ENCODE measurements around the gene MFSD6. TPM values are rescaled to one million over a fixed set of nuclear protein-coding genes. Genes with fewer than 3 reads are reported as not detected.

Gene MFSD6
- polyA plus RNA-seq, 1 of the 3 experiments (the other 2 are of a cell fraction), result 15.1 TPM

DNA sequence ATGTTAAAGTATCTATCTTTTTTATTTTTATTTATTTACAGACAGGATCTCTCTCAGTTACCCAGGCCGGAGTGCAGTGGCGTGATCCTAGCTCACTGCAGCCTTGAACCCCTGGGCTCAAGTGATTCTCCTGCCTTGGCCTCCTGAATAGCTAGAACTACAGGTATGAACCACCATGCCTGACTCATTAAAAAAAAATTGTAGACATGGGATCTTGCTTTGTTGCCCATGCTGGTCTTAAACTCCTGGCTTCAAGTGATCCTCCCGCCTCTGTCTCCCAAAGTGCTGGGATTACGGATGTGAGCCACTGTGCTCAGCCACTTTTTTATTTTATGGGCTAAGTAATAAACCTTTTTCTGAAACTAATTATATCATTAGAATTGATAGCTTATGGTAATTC lies 7.1 kb downstream of the MFSD6 start:
- Histone ChIP-seq H3K9ac (no peak overlapping the region), H3K4me2 (no peak overlapping the region), H4K20me1 (ENCODE audit: insufficient read depth) (no peaks in the 10 kb centered on the region), H3K4me1 (ENCODE audit: control insufficient read depth in 1 of 2, insufficient read depth in 2 of 2, low read depth in 1 of 2, low read length in 1 of 2) (peaks cover 8 to 9% of the 10 kb centered on the region in 2 experiments; a peak in 3 of 4 replicates), H3K27me3 (ENCODE audit: insufficient read depth) (no peaks in the 10 kb centered on the region), H3K36me3 (replicated peaks in 1 of 2; ENCODE audit: control insufficient read depth in 1 of 2, insufficient read depth in 2 of 2, low read length in 1 of 2) (no peaks in the 10 kb centered on the region), H3K9me3 (no peaks in the 10 kb centered on the region), H3K79me2 (ENCODE audit: insufficient read depth) (no peaks in the 10 kb centered on the region), H3K9me2 (no peaks in the 10 kb centered on the region), H3F3A (replicated peaks; ENCODE audit: insufficient read depth) (no peaks in the 10 kb centered on the region), H3K4me3 (ENCODE audit: low read depth in 2 of 2, low read length in 1 of 2) (no peak overlapping the region), H3K27ac (ENCODE audit: low read depth in 2 of 2, low read length in 1 of 2) (no peak overlapping the region), H2AFZ (ENCODE audit: low read depth) (no peak overlapping the region)
- WGBS (ENCODE audit: low lambda C conversion rate), result 100% methylated on average over 4 of the region's 4 CpGs
- ChIA-PET POLR2A (no interaction called here), CTCF (interaction anchor here (0.7 to 1.9 kb wide), 5 partner anchors 32 to 95 kb away, joined by 3 to 4 read pairs (median 3); no protein-coding TSS in a partner anchor)
- no peak for DNase-seq
- TF ChIP-seq PBX3 (IDR thresholded peaks at IDR 0.05), result no peak
- no peak for TF ChIP-seq FOSL2 (IDR thresholded peaks at IDR 0.05; ENCODE audit: borderline replicate concordance, low read depth)
- no peak for TF ChIP-seq RAD21 (IDR thresholded peaks at IDR 0.05; ENCODE audit: low read length)
- no peak for TF ChIP-seq RCOR1 (IDR thresholded peaks at IDR 0.05; ENCODE audit: low read length)
- TF ChIP-seq, protein P1, sequence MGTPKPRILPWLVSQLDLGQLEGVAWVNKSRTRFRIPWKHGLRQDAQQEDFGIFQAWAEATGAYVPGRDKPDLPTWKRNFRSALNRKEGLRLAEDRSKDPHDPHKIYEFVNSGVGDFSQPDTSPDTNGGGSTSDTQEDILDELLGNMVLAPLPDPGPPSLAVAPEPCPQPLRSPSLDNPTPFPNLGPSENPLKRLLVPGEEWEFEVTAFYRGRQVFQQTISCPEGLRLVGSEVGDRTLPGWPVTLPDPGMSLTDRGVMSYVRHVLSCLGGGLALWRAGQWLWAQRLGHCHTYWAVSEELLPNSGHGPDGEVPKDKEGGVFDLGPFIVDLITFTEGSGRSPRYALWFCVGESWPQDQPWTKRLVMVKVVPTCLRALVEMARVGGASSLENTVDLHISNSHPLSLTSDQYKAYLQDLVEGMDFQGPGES (IDR thresholded peaks at IDR 0.05; ENCODE audit: low read depth, low read length), result no peak
- no peak for TF ChIP-seq NFIC (IDR thresholded peaks at IDR 0.05; ENCODE audit: borderline replicate concordance)
- TF ChIP-seq FOXJ3 (CRISPR knock-in tag; IDR thresholded peaks at IDR 0.05), result no peak
- TF ChIP-seq EP300 (IDR thresholded peaks at IDR 0.05; ENCODE audit: borderline replicate concordance in 1 of 2, low read depth in 1 of 2, low read length in 1 of 2), result no peak
- TF ChIP-seq EZH2phosphoT487 (IDR thresholded peaks at IDR 0.05; ENCODE audit: borderline replicate concordance, low read depth), result no peak
- TF ChIP-seq GATA2 (CRISPR knock-in tag; IDR thresholded peaks at IDR 0.05), result no peak
- TF ChIP-seq SMC3 (IDR thresholded peaks at IDR 0.05; ENCODE audit: low read depth, low read length), result no peak
- TF ChIP-seq, protein P2, sequence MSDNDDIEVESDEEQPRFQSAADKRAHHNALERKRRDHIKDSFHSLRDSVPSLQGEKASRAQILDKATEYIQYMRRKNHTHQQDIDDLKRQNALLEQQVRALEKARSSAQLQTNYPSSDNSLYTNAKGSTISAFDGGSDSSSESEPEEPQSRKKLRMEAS (IDR thresholded peaks at IDR 0.05; ENCODE audit: low read depth), result no peak
- no peak for TF ChIP-seq MEF2A (IDR thresholded peaks at IDR 0.05; ENCODE audit: borderline replicate concordance, low read depth)
- no peak for TF ChIP-seq ELF1 (IDR thresholded peaks at IDR 0.05)
- TF ChIP-seq RXRA (IDR thresholded peaks at IDR 0.05; ENCODE audit: borderline replicate concordance, low read depth), result no peak
- TF ChIP-seq, protein P3, sequence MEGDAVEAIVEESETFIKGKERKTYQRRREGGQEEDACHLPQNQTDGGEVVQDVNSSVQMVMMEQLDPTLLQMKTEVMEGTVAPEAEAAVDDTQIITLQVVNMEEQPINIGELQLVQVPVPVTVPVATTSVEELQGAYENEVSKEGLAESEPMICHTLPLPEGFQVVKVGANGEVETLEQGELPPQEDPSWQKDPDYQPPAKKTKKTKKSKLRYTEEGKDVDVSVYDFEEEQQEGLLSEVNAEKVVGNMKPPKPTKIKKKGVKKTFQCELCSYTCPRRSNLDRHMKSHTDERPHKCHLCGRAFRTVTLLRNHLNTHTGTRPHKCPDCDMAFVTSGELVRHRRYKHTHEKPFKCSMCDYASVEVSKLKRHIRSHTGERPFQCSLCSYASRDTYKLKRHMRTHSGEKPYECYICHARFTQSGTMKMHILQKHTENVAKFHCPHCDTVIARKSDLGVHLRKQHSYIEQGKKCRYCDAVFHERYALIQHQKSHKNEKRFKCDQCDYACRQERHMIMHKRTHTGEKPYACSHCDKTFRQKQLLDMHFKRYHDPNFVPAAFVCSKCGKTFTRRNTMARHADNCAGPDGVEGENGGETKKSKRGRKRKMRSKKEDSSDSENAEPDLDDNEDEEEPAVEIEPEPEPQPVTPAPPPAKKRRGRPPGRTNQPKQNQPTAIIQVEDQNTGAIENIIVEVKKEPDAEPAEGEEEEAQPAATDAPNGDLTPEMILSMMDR (IDR thresholded peaks at IDR 0.05), result no peak
- no peak for TF ChIP-seq FOXM1 (IDR thresholded peaks at IDR 0.05; ENCODE audit: low read depth)
- no peak for TF ChIP-seq CHD2 (IDR thresholded peaks at IDR 0.05; ENCODE audit: low read length, partially characterized antibody)
- TF ChIP-seq SIN3A (IDR thresholded peaks at IDR 0.05; ENCODE audit: borderline replicate concordance, low read depth, low read length), result no peak
